ENCODE measurements around the gene MSRB1. TPM values are rescaled to one million over a fixed set of nuclear protein-coding genes. Genes with fewer than 3 reads are reported as not detected.

Gene MSRB1
- total and polyA plus RNA-seq, 2 donors (not counting 3 experiments of a cell fraction or from before 2014, with no cell fraction given): 25.0 to 42.1 TPM

DNA sequence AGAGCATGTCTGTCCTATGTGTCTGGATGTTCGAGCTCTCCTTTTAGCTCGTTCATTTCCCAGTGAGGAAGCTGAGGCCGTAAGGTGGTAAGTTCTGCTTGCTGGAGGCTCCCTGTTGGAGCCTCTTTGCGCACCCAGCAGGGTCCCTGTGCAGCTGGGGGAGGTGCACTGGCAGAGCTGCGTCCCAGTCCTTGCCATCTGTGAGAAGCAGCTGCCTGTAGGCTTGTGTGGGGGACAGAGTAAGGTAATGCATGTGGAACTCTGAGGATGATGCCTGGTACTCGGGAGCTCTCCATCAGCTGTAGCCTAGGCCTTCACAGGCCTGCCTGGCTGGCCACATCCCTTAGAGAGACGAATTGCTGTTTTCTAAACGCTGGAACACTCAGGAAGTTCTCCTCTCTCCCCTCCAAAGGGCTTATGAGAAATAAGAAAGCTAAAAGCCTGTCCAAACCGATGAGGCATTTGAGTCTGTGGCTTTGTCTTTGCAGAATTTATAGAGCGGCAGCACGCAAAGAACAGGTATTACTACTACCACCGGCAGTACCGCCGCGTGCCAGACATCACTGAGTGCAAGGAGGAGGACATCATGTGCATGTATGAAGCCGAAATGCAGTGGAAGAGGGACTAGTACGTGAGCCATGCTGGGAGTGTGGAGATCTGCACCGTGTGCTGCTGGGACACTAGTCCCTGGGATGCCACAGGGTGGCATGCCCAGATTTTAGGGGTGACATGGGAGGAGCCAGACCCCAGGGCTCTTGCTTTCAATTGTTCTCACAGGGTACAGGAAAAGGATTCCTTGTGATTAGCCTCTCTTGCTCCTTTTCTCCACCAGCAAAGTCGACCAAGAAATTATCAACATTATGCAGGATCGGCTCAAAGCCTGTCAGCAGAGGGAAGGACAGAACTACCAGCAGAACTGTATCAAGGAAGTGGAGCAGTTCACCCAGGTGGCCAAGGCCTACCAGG, 17.9 kb upstream of the MSRB1 start:
- BruUV-seq (replicated peaks): no TSS peak
- Histone ChIP-seq H3K4me3 (replicated peaks in 1 of 3; ENCODE audit: insufficient read depth in 1 of 3, low read depth in 1 of 3, low read length in 3 of 3) (peak overlapping the region in 1 of 3 experiments; percentile 63), H2AFZ (ENCODE audit: low read depth, low read length) (no peak overlapping the region), H3K79me2 (ENCODE audit: control insufficient read depth, insufficient read depth, low read length) (peaks cover 49% of the 10 kb centered on the region), H3K4me2 (ENCODE audit: insufficient read depth, low read length) (peak overlapping the region; percentile 76), H3K9me3 (replicated peaks; ENCODE audit: control insufficient read depth, insufficient read depth, low read length) (no peaks in the 10 kb centered on the region), H4K20me1 (replicated peaks; ENCODE audit: control insufficient read depth, extremely low read depth, insufficient read depth, low read length) (no peaks in the 10 kb centered on the region), H3K27ac (ENCODE audit: insufficient read depth, low read depth, low read length) (no peak overlapping the region), H3K36me3 (ENCODE audit: control insufficient read depth in 2 of 2, extremely low read depth in 1 of 2, insufficient read depth in 2 of 2, low read length in 2 of 2) (peaks cover 8 to 17% of the 10 kb centered on the region in 2 experiments), H3K9me1 (replicated peaks; ENCODE audit: control insufficient read depth, extremely low read depth, insufficient read depth, low read length) (no peaks in the 10 kb centered on the region), H3K4me1 (ENCODE audit: control insufficient read depth, extremely low read depth, insufficient read depth, low read length) (peaks cover 26% of the 10 kb centered on the region), H3K9ac (replicated peaks; ENCODE audit: extremely low read depth, insufficient read depth, low read length) (no peak overlapping the region), H3K27me3 (ENCODE audit: control insufficient read depth in 2 of 2, insufficient read depth in 2 of 2, low read length in 2 of 2) (no peaks in the 10 kb centered on the region)
- DNase-seq (ENCODE audit: low read depth, low spot score) (peak; percentile 39), FAIRE-seq (peak; percentile 64)
- intact Hi-C loops (cut with micrococcal nuclease) (no loop called here), dilution Hi-C loops (cut with MboI; ENCODE audit: extremely low pct_ligation_motif_present, low sequenced_read_pairs) (no loop called here)
- CTCF ChIA-PET: interaction anchor here (0.6 to 2.2 kb wide), 3 partner anchors 15 to 180 kb away, joined by 4 to 9 read pairs (median 4); no protein-coding TSS in a partner anchor
- TF ChIP-seq, protein P1, sequence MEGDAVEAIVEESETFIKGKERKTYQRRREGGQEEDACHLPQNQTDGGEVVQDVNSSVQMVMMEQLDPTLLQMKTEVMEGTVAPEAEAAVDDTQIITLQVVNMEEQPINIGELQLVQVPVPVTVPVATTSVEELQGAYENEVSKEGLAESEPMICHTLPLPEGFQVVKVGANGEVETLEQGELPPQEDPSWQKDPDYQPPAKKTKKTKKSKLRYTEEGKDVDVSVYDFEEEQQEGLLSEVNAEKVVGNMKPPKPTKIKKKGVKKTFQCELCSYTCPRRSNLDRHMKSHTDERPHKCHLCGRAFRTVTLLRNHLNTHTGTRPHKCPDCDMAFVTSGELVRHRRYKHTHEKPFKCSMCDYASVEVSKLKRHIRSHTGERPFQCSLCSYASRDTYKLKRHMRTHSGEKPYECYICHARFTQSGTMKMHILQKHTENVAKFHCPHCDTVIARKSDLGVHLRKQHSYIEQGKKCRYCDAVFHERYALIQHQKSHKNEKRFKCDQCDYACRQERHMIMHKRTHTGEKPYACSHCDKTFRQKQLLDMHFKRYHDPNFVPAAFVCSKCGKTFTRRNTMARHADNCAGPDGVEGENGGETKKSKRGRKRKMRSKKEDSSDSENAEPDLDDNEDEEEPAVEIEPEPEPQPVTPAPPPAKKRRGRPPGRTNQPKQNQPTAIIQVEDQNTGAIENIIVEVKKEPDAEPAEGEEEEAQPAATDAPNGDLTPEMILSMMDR (IDR thresholded peaks at IDR 0.05; ENCODE audit: extremely low read depth in 1 of 2, insufficient read depth in 1 of 2, low read depth in 1 of 2, low read length in 2 of 2): no peak
- TF ChIP-seq POLR2A (IDR thresholded peaks at IDR 0.05; ENCODE audit: low read depth, low read length) (peak; percentile 93), GATA2 (IDR thresholded peaks at IDR 0.05; ENCODE audit: insufficient read depth, insufficient read length, low read depth, low read length) (no peak), MYC (IDR thresholded peaks at IDR 0.05; ENCODE audit: low read depth, low read length) (no peak), POLR2AphosphoS5 (IDR thresholded peaks at IDR 0.05; ENCODE audit: insufficient read depth, low read depth, low read length) (peak; percentile 74)
- POLR2A ChIA-PET: interaction anchor here (0.6 kb wide), 1 partner anchor 87 kb away, joined by 7 read pairs; no protein-coding TSS in a partner anchor

Data from endothelial cell of umbilical vein (primary cell).